HG03342 (cell line): ENCODE data around the gene PLA2G6.

Experiments
- ATAC-seq: cut with Tn5 transposase; IDR thresholded peaks from one replicate; pipeline ENCODE4 v1.9.1; 2021; ENCODE audit warnings: mild to moderate bottlenecking, moderate library complexity; ENCODE audit not compliant: unreplicated experiment

PLA2G6 gene

GRCh38 chr22:38075105-38075825, 106.4 kb downstream of the PLA2G6 start:
- ATAC-seq: no peak

GRCh38 chr22:38074181-38075104, 107.2 kb downstream of the PLA2G6 start:
- ATAC-seq: no peak

GRCh38 chr22:38073150-38074130, 108.2 kb downstream of the PLA2G6 start:
- no peak for ATAC-seq

- ATAC-seq: no peak
These were observed 109.1 kb downstream of the PLA2G6 start for GRCh38 chr22:38072322-38073149.

- ATAC-seq: no peak
These were observed 110.0 kb downstream of the PLA2G6 start for GRCh38 chr22:38071421-38072321.

GRCh38 chr22:38070250-38070921, 111.2 kb downstream of the PLA2G6 start:
- ATAC-seq: no peak

GRCh38 chr22:38069372-38070249, 112.0 kb downstream of the PLA2G6 start:
- ATAC-seq: no peak

GRCh38 chr22:38068641-38069371, 112.8 kb downstream of the PLA2G6 start:
- no peak for ATAC-seq

- ATAC-seq: no peak
These were observed 113.8 kb downstream of the PLA2G6 start for GRCh38 chr22:38067761-38068360.

- no peak for ATAC-seq
These were observed 114.6 kb downstream of the PLA2G6 start for GRCh38 chr22:38067028-38067415.

- no peak for ATAC-seq
These were observed 115.1 kb downstream of the PLA2G6 start for GRCh38 chr22:38066381-38067027.

- ATAC-seq: no peak
These were observed 116.1 kb downstream of the PLA2G6 start for GRCh38 chr22:38065539-38065938.

- no peak for ATAC-seq
These were observed 118.8 kb downstream of the PLA2G6 start for GRCh38 chr22:38062791-38063190.
